ENCODE data around the gene AAGAB.

The AAGAB gene

GRCh38 chr15:67180514-67181191 lies 73.8 kb downstream of the AAGAB start:
- no peak overlapping the region for H3K4me3 ChIP-seq (ENCODE audit: low read length)
- TF ChIP-seq ZNF274 (IDR thresholded peaks at IDR 0.05; ENCODE audit: low read depth, low read length) = no peak

GRCh38 chr15:67180035-67180434 lies 74.4 kb downstream of the AAGAB start:
- no peak overlapping the region for H3K4me3 ChIP-seq (ENCODE audit: low read length)
- TF ChIP-seq ZNF274 (IDR thresholded peaks at IDR 0.05; ENCODE audit: low read depth, low read length) = no peak

DNA sequence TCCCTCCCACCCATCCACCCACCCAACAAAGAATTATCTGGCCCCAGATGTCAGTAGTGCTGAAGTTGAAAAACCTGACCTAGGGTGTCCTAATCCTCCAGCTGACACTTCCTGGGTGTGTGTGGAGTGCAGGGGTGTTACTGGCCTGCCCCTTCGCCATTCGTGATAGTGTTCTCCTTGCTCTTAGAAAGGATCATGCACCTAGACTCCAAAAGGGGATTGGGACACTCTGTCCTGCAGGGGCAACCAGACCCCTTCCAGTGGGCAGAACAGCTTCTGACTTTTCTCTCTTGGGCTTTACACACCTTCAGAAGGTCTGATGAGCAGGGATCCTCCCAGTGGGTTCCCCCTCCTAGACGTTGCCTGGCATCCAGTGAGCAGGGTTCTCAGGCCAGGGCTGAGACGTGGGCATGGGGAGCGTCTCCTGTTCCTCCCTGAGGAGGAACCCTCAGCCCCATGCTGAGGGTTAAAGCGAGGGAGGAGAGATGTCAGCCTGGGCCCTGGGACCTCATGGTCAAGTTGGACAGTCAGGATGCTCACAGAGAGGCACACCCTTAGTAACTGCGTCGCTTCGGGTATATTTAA lies 75.0 kb downstream of the AAGAB start:
- H3K4me3 ChIP-seq (ENCODE audit: low read length) = no peak overlapping the region
- no peak for TF ChIP-seq ZNF274 (IDR thresholded peaks at IDR 0.05; ENCODE audit: low read depth, low read length)

GRCh38 chr15:67178569-67179210 lies 75.8 kb downstream of the AAGAB start:
- H3K4me3 ChIP-seq (ENCODE audit: low read length) = no peak overlapping the region
- no peak for TF ChIP-seq ZNF274 (IDR thresholded peaks at IDR 0.05; ENCODE audit: low read depth, low read length)

DNA sequence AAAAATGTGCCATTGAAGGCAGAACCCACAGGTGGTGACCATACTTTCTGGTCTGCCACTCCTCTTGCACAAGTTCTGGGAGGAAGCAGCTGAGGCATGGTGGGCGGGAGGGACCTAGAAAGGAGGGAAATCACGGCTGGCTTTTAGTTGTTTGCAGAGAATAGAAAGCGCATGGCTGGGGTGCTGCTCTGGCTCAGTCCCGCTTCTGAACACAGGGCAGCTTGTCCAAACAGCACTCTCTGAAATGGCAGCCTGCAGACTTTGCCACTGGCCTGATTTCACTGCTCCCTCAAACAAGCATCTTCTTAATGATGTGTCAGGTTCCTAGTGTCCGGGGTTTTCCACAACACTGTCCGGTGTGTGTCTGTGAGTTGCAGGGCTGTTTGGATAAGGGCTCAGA lies 76.7 kb downstream of the AAGAB start:
- no peak overlapping the region for H3K4me3 ChIP-seq (ENCODE audit: low read length)
- no peak for TF ChIP-seq ZNF274 (IDR thresholded peaks at IDR 0.05; ENCODE audit: low read depth, low read length)

- TF ChIP-seq ZNF274 (IDR thresholded peaks at IDR 0.05; ENCODE audit: low read depth, low read length) = no peak
Measured at GRCh38 chr15:67176195-67176971, 78.1 kb downstream of the AAGAB start.

DNA sequence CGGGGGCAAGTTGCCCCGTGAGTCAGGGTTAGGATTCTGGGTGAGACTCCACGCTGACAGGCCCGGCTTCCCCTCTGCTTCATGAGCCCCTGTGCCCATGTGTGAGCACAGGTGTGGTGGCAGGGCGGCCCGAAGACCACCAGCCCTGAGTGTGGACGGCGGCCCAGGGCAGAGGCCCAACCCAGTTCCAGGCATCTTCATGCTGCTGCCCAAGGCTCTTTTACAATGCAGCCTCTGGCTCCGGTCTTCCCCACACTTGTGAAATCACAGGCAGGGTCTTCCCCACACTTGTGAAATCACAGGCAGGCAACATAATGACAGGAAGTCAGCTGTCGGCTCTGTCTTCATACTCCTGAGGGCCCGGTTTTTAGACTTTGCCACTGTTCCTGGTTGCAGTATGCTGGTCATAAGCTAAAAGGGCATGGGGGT lies 78.8 kb downstream of the AAGAB start:
- TF ChIP-seq ZNF274 (IDR thresholded peaks at IDR 0.05; ENCODE audit: low read depth, low read length) = no peak
- H3K4me3 ChIP-seq (ENCODE audit: low read length) = no peak overlapping the region

More at GRCh38 chr15:67176195-67176971, 78.1 kb downstream of the AAGAB start:
- H3K4me3 ChIP-seq (ENCODE audit: low read length) = no peak overlapping the region

GRCh38 chr15:67174864-67175573 lies 79.4 kb downstream of the AAGAB start:
- no peak overlapping the region for H3K4me3 ChIP-seq (ENCODE audit: low read length)
- no peak for TF ChIP-seq ZNF274 (IDR thresholded peaks at IDR 0.05; ENCODE audit: low read depth, low read length)

GRCh38 chr15:67174446-67174845 lies 80.0 kb downstream of the AAGAB start:
- no peak for TF ChIP-seq ZNF274 (IDR thresholded peaks at IDR 0.05; ENCODE audit: low read depth, low read length)
- H3K4me3 ChIP-seq (ENCODE audit: low read length) = no peak overlapping the region

- no peak for TF ChIP-seq ZNF274 (IDR thresholded peaks at IDR 0.05; ENCODE audit: low read depth, low read length)
Measured at GRCh38 chr15:67173786-67174185, 80.7 kb downstream of the AAGAB start.

DNA sequence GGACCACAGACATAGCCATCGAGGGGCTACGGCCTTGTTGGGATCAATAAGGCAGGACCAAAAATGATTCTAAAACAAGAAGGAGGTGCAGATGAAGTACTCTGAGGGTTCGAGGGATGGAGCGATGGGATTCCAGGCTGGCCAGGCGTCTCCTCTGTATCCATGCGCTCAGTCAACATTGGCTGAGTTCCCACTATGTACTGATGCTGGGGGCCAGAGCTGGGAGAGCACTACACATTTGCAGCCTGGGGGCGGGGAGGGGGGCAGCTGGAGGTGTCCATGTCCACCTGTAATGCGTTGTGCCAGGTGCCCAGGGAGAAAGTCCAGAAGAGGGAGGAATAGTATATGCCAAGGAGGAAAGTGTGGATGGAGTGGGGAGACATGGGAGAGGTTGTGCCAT lies 81.5 kb downstream of the AAGAB start:
- H3K4me3 ChIP-seq (ENCODE audit: low read length) = no peak overlapping the region
- no peak for TF ChIP-seq ZNF274 (IDR thresholded peaks at IDR 0.05; ENCODE audit: low read depth, low read length)

More at GRCh38 chr15:67173786-67174185, 80.7 kb downstream of the AAGAB start:
- H3K4me3 ChIP-seq (ENCODE audit: low read length) = no peak overlapping the region

- no peak for TF ChIP-seq ZNF274 (IDR thresholded peaks at IDR 0.05; ENCODE audit: low read depth, low read length)
- H3K4me3 ChIP-seq (ENCODE audit: low read length) = no peak overlapping the region
Measured at GRCh38 chr15:67172172-67172571, 82.3 kb downstream of the AAGAB start.

DNA sequence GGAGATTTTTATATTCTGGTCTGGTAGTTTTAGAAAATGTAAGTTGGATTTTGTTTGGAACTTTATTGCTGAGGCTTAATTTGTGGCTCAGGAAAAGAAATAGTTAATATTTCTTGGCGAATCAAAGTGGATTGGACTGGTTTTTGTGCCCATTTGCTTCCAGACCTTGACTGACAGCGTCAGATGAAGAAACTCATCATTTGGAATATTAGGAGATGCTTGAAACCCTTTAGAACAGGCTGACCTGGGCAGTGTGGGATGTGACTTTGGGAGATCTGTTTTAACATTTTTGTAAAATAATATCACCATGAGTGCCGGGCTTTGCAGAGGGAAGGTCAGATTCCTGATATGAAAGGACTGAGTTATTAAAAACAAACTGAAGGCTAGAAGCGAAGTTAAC lies 83.0 kb downstream of the AAGAB start:
- no peak overlapping the region for H3K4me3 ChIP-seq (ENCODE audit: low read length)
- TF ChIP-seq ZNF274 (IDR thresholded peaks at IDR 0.05; ENCODE audit: low read depth, low read length) = no peak
